Fibroblast of lung (primary cell): Measurements from ENCODE around the gene DPH6. TPM values are rescaled to one million over a fixed set of nuclear protein-coding genes. Genes with fewer than 3 reads are reported as not detected.
"Not testable (repeated sequence)": the region's sequence is repeated elsewhere in the genome, so short reads cannot be mapped to it uniquely, and the experiment has no call there.

ENCODE experiments used
- DNase-seq, 2 donors: peaks; one replicate each; pipeline versions ENCODE4 v3.0.0 to v3.0.0-alpha.2; 2010; ENCODE audit warnings: low read depth in 2 of 2
- H2AFZ ChIP-seq: 2 replicates; pipeline ENCODE4 v1.5.1; 2012; ENCODE audit warnings: low read length, control low read depth, inconsistent platforms
- H3K27ac ChIP-seq: 2 replicates; pipeline ENCODE4 v1.5.1; 2011; ENCODE audit warnings: low read length, control low read depth; ENCODE audit not compliant: insufficient read depth
- H3K27me3 ChIP-seq: 2 replicates; pipeline ENCODE4 v1.5.1; 2011; ENCODE audit warnings: mild to moderate bottlenecking, low read length; ENCODE audit not compliant: control insufficient read depth, insufficient read depth
- H3K36me3 ChIP-seq: 2 replicates; pipeline ENCODE4 v1.5.1; 2011; ENCODE audit warnings: low read length; ENCODE audit not compliant: control insufficient read depth, insufficient read depth
- H3K4me1 ChIP-seq: 2 replicates; pipeline ENCODE4 v1.5.1; 2011; ENCODE audit warnings: low read length; ENCODE audit not compliant: control insufficient read depth, insufficient read depth; ENCODE audit errors: extremely low read depth
- H3K4me2 ChIP-seq: 2 replicates; pipeline ENCODE4 v1.5.1; 2011; ENCODE audit warnings: low read length, control low read depth; ENCODE audit not compliant: insufficient read depth; ENCODE audit errors: extremely low read depth
- H3K4me3 ChIP-seq, 4 experiments: fragments of 200-600 bp in 1 of 4; sonication (generic) in 1 of 4; replicated peaks in 1 of 4; 2 replicates each; pipeline ENCODE4 v1.5.1; 2011 to 2016; ENCODE audit warnings: low read length in 4 of 4, low read depth in 3 of 4, mild to moderate bottlenecking in 3 of 4, control low read depth in 2 of 4, inconsistent platforms in 1 of 4, mixed read lengths in 1 of 4; ENCODE audit not compliant: insufficient read depth in 1 of 4; ENCODE audit errors: control extremely low read depth in 1 of 4
- H3K79me2 ChIP-seq: 2 replicates; pipeline ENCODE4 v1.5.1; 2012; ENCODE audit warnings: mild to moderate bottlenecking, low read length, inconsistent platforms; ENCODE audit not compliant: control insufficient read depth, insufficient read depth
- H3K9ac ChIP-seq: 2 replicates; pipeline ENCODE4 v1.5.1; 2011; ENCODE audit warnings: mild to moderate bottlenecking, low read length, control low read depth; ENCODE audit not compliant: insufficient read depth
- H3K9me3 ChIP-seq: 2 replicates; pipeline ENCODE4 v1.5.1; 2012; ENCODE audit warnings: low read depth, low read length; ENCODE audit not compliant: control insufficient read depth, insufficient read depth
- H4K20me1 ChIP-seq: 2 replicates; pipeline ENCODE4 v1.5.1; 2011; ENCODE audit warnings: low read length; ENCODE audit not compliant: control insufficient read depth, insufficient read depth; ENCODE audit errors: extremely low read depth
- EZH2 ChIP-seq: IDR thresholded peaks from 2 replicates; pipeline ENCODE4 v1.5.1; 2012; ENCODE audit warnings: low read length, control low read depth, mild to moderate bottlenecking; ENCODE audit errors: missing control alignments
- polyA plus RNA-seq, 2 donors: library from polyadenylated mRNA; depleted of rRNA in 1 of 2; stranded (reverse) in 1 of 2; unstranded in 1 of 2; fragments of >200 nt; gene quantifications; 2 replicates each; pipeline ENCODE4 v1.2.1, GENCODE V29; 2011 to 2012; ENCODE audit warnings: missing spikeins in 1 of 2
- total RNA-seq: library from RNA; depleted of rRNA; stranded (reverse); fragments of >200 nt; gene quantifications from 2 replicates; pipeline ENCODE4 v1.2.1, GENCODE V29; 2014
- TF ChIP-seq, protein P1 (sequence below), 2 donors: IDR thresholded peaks in 1 of 2; conservative IDR thresholded peaks in 1 of 2; 1 replicate in 1 of 2; 2 replicates in 1 of 2; pipeline ENCODE4 v1.5.1; 2011 to 2012; ENCODE audit warnings: low read length in 2 of 2, control low read depth in 1 of 2, inconsistent platforms in 1 of 2, low read depth in 1 of 2, mild to moderate bottlenecking in 1 of 2

DPH6 gene
- total and polyA plus RNA-seq, 2 donors (not counting 1 experiment from before 2014, with no cell fraction given), result 9.7 to 13.5 TPM

DNA sequence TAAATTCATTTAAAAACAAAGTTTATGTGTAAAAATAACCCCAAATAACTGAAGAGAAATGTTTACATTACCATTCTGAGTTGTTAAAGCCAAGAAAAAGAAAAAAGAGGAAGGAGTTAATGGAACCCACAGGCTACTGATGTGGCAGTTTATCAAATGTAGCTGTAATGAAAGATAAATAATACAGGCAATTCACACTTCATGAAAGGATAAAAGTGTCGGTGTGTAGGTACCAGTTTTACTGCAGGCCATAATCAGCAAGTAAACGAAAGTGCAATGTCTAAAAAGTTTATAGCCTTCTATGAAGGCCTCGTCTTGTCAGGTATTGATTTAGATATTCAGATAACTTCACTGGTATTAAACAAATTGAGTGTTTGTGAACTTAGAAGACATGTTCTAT lies 164.6 kb downstream of the DPH6 start:
- Histone ChIP-seq H3K27ac (no peak overlapping the region), H3K79me2 (no peaks in the 10 kb centered on the region), H3K9me3 (no peaks in the 10 kb centered on the region), H2AFZ (no peak overlapping the region), H3K4me3 (no peak overlapping the region), H3K4me1 (no peaks in the 10 kb centered on the region), H3K36me3 (no peaks in the 10 kb centered on the region), H3K9ac (no peak overlapping the region), H3K4me2 (no peak overlapping the region), H3K27me3 (no peaks in the 10 kb centered on the region), H4K20me1 (no peaks in the 10 kb centered on the region)
- TF ChIP-seq, protein P1, sequence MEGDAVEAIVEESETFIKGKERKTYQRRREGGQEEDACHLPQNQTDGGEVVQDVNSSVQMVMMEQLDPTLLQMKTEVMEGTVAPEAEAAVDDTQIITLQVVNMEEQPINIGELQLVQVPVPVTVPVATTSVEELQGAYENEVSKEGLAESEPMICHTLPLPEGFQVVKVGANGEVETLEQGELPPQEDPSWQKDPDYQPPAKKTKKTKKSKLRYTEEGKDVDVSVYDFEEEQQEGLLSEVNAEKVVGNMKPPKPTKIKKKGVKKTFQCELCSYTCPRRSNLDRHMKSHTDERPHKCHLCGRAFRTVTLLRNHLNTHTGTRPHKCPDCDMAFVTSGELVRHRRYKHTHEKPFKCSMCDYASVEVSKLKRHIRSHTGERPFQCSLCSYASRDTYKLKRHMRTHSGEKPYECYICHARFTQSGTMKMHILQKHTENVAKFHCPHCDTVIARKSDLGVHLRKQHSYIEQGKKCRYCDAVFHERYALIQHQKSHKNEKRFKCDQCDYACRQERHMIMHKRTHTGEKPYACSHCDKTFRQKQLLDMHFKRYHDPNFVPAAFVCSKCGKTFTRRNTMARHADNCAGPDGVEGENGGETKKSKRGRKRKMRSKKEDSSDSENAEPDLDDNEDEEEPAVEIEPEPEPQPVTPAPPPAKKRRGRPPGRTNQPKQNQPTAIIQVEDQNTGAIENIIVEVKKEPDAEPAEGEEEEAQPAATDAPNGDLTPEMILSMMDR (conservative IDR thresholded peaks at IDR 0.05 in 1 of 2, IDR thresholded peaks at IDR 0.05 in 1 of 2; ENCODE audit: low read depth in 1 of 2, low read length in 2 of 2), result no peak
- TF ChIP-seq EZH2, result no peak
- DNase-seq, result no peak

DNA sequence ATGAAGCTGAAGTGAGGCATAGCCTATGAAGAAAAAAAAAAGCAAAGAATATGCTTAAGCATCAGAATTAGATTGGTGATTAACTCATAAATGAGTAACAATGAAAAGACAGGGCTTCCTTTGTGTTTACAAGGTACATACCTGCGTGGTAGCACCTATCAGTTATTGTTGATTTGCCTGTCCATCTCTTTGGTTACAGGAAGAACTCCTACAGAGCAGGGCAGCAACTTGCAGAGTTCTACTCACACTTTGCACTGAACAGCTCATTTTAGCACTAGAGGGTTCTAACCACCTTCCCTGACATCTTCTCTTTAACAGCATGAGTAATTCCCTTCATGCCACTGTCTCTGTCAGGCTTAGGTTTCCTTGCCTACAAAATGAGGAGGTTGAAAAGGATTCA lies 166.0 kb downstream of the DPH6 start:
- Histone ChIP-seq H3K36me3 (no peaks in the 10 kb centered on the region), H3K9me3 (no peaks in the 10 kb centered on the region), H2AFZ (no peak overlapping the region), H3K79me2 (no peaks in the 10 kb centered on the region), H3K27ac (no peak overlapping the region), H4K20me1 (no peaks in the 10 kb centered on the region), H3K4me3 (no peak overlapping the region), H3K27me3 (no peaks in the 10 kb centered on the region), H3K4me2 (no peak overlapping the region), H3K9ac (no peak overlapping the region), H3K4me1 (no peaks in the 10 kb centered on the region)
- no peak for TF ChIP-seq EZH2
- TF ChIP-seq, protein P1 (conservative IDR thresholded peaks at IDR 0.05 in 1 of 2, IDR thresholded peaks at IDR 0.05 in 1 of 2; ENCODE audit: low read depth in 1 of 2, low read length in 2 of 2), result no peak
- DNase-seq, result no peak

DNA sequence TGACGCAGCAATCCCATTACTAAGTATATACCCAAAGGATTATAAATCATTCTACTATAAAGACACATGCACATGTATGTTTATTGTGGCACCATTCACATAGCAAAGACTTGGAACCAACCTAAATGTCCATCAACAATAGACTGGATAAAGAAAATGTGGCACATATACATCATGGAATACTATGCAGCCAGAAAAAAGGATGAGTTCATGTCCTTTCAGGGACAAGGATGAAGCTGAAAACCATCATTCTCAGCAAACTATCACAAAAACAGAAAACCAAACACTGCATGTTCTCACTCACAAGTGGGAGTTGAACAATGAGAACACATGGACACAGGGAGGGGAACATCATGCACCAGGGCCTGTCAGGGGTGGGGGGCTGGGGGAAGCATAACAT lies 167.5 kb downstream of the DPH6 start:
- H3K27me3 ChIP-seq, H3K9ac ChIP-seq, H3K4me2 ChIP-seq, DNase-seq, H3K79me2 ChIP-seq, H3K27ac ChIP-seq, H3K9me3 ChIP-seq, H3K36me3 ChIP-seq, H2AFZ ChIP-seq, H3K4me3 ChIP-seq, H3K4me1 ChIP-seq, H4K20me1 ChIP-seq: not testable (repeated sequence)
